Chondrocyte (in vitro differentiated cells): ENCODE measurements around the gene SEPSECS. TPM values are rescaled to one million over a fixed set of nuclear protein-coding genes. Genes with fewer than 3 reads are reported as not detected.
"Not testable (repeated sequence)": the region's sequence is repeated elsewhere in the genome, so short reads cannot be mapped to it uniquely, and the experiment has no call there.

Experiments
- DNase-seq: peaks from one replicate; pipeline ENCODE4 v3.0.0; 2021; ENCODE audit warnings: mixed read lengths, low spot score
- H3K27ac Mint-ChIP-seq: one replicate; pipeline ENCODE4 v1.8.0; 2021; ENCODE audit warnings: mild to moderate bottlenecking, moderate library complexity, mixed read lengths; ENCODE audit not compliant: unreplicated experiment
- H3K27me3 Mint-ChIP-seq: 2 replicates; pipeline ENCODE4 v1.8.0; 2021; ENCODE audit warnings: low read depth, mixed read lengths
- H3K36me3 Mint-ChIP-seq: 2 replicates; pipeline ENCODE4 v1.8.0; 2021; ENCODE audit warnings: low read depth, mixed read lengths
- H3K4me1 Mint-ChIP-seq: 2 replicates; pipeline ENCODE4 v1.8.0; 2021; ENCODE audit warnings: low read depth, mild to moderate bottlenecking, mixed read lengths
- H3K4me3 Mint-ChIP-seq: one replicate; pipeline ENCODE4 v1.8.0; 2021; ENCODE audit warnings: mild to moderate bottlenecking, moderate library complexity, mixed read lengths; ENCODE audit not compliant: unreplicated experiment
- H3K9me3 Mint-ChIP-seq: 2 replicates; pipeline ENCODE4 v1.8.0; 2021; ENCODE audit warnings: low read depth, mixed read lengths
- CTCF ChIP-seq: fragments of 200-600 bp; sonication (generic); IDR thresholded peaks from 2 replicates; pipeline ENCODE4 v1.5.0; 2021; ENCODE audit warnings: antibody characterized with exemption, mild to moderate bottlenecking, moderate library complexity
- total RNA-seq: library from RNA; stranded (reverse); gene quantifications from 3 replicates; pipeline ENCODE4 v1.2.1, GENCODE V29; 2021

Gene SEPSECS
- total RNA-seq, 1 donor from 2014 or later = 5.4 TPM

- DNase-seq = no peak
- no peak for TF ChIP-seq CTCF
- Mint-ChIP-seq H3K9me3 (peaks cover 8% of the 10 kb centered on the region), H3K27ac (no peak overlapping the region), H3K4me3 (no peak overlapping the region), H3K4me1 (no peaks in the 10 kb centered on the region), H3K36me3 (peaks cover 6% of the 10 kb centered on the region), H3K27me3 (peaks cover 7% of the 10 kb centered on the region)
These were observed 68.1 kb downstream of the SEPSECS start for GRCh38 chr4:25092139-25092538.

GRCh38 chr4:25090516-25090915, 69.7 kb downstream of the SEPSECS start:
- H3K9me3 Mint-ChIP-seq = peaks cover 8% of the 10 kb centered on the region
- TF ChIP-seq CTCF = no peak
- no peak for DNase-seq
- H3K27ac Mint-ChIP-seq = no peak overlapping the region
- peaks cover 8% of the 10 kb centered on the region for H3K27me3 Mint-ChIP-seq
- no peak overlapping the region for H3K4me3 Mint-ChIP-seq
- no peaks in the 10 kb centered on the region for H3K4me1 Mint-ChIP-seq
- H3K36me3 Mint-ChIP-seq = peaks cover 6% of the 10 kb centered on the region

- TF ChIP-seq CTCF = no peak
- H3K4me1 Mint-ChIP-seq = no peaks in the 10 kb centered on the region
- H3K36me3 Mint-ChIP-seq = peaks cover 6% of the 10 kb centered on the region
- no peak for DNase-seq
- no peak overlapping the region for H3K27ac Mint-ChIP-seq
- no peak overlapping the region for H3K4me3 Mint-ChIP-seq
- H3K9me3 Mint-ChIP-seq = peaks cover 8% of the 10 kb centered on the region
- H3K27me3 Mint-ChIP-seq = peaks cover 11% of the 10 kb centered on the region
These were observed 71.0 kb downstream of the SEPSECS start for GRCh38 chr4:25089051-25089763.

GRCh38 chr4:25088093-25088952, 71.9 kb downstream of the SEPSECS start:
- no peak for DNase-seq
- H3K4me1 Mint-ChIP-seq = no peaks in the 10 kb centered on the region
- H3K27ac Mint-ChIP-seq = no peak overlapping the region
- H3K36me3 Mint-ChIP-seq = peaks cover 3% of the 10 kb centered on the region
- TF ChIP-seq CTCF = no peak
- peaks cover 5% of the 10 kb centered on the region for H3K9me3 Mint-ChIP-seq
- H3K4me3 Mint-ChIP-seq = no peak overlapping the region
- H3K27me3 Mint-ChIP-seq = peaks cover 11% of the 10 kb centered on the region

GRCh38 chr4:25085671-25086070, 74.6 kb downstream of the SEPSECS start:
- H3K4me3 Mint-ChIP-seq = no peak overlapping the region
- H3K4me1 Mint-ChIP-seq = no peaks in the 10 kb centered on the region
- no peak overlapping the region for H3K27ac Mint-ChIP-seq
- no peak for DNase-seq
- no peak for TF ChIP-seq CTCF
- H3K9me3 Mint-ChIP-seq = no peaks in the 10 kb centered on the region
- peaks cover 20% of the 10 kb centered on the region for H3K27me3 Mint-ChIP-seq
- no peaks in the 10 kb centered on the region for H3K36me3 Mint-ChIP-seq

- peaks cover 20% of the 10 kb centered on the region for H3K27me3 Mint-ChIP-seq
- H3K27ac Mint-ChIP-seq, H3K4me1 Mint-ChIP-seq, H3K4me3 Mint-ChIP-seq, H3K9me3 Mint-ChIP-seq, DNase-seq, H3K36me3 Mint-ChIP-seq: not testable (repeated sequence)
These were observed 76.8 kb downstream of the SEPSECS start for GRCh38 chr4:25083441-25083840.
